Coronary artery (tissue), 2 donors: ENCODE data around the gene ZNF106.

ENCODE experiments used
- DNase-seq: peaks from one replicate; pipeline ENCODE4 v3.0.0-alpha.2; 2017; ENCODE audit warnings: low spot score
- H3K27ac ChIP-seq, 2 donors: fragments of 200-600 bp; sonication (generic); one replicate each; pipeline ENCODE4 v1.5.1; 2016 to 2019
- H3K4me3 ChIP-seq: fragments of 200-600 bp; sonication (generic); 2 replicates; pipeline ENCODE4 v1.5.1; 2016; ENCODE audit warnings: mild to moderate bottlenecking, moderate library complexity
- TF ChIP-seq, protein P1 (sequence below): fragments of 200-600 bp; sonication (generic); IDR thresholded peaks from one replicate; pipeline ENCODE4 v1.5.1; 2019; ENCODE audit warnings: antibody characterized with exemption

ZNF106 gene

GRCh38 chr15:42490671-42491538 lies at the start of gene ZNF106:
TSS of gene ZNF106 (minus strand) at chr15:42491141. CDS start at chr15:42472289, 18,852 bp downstream.
- peak; percentile 90 for DNase-seq
- TF ChIP-seq, protein P1, sequence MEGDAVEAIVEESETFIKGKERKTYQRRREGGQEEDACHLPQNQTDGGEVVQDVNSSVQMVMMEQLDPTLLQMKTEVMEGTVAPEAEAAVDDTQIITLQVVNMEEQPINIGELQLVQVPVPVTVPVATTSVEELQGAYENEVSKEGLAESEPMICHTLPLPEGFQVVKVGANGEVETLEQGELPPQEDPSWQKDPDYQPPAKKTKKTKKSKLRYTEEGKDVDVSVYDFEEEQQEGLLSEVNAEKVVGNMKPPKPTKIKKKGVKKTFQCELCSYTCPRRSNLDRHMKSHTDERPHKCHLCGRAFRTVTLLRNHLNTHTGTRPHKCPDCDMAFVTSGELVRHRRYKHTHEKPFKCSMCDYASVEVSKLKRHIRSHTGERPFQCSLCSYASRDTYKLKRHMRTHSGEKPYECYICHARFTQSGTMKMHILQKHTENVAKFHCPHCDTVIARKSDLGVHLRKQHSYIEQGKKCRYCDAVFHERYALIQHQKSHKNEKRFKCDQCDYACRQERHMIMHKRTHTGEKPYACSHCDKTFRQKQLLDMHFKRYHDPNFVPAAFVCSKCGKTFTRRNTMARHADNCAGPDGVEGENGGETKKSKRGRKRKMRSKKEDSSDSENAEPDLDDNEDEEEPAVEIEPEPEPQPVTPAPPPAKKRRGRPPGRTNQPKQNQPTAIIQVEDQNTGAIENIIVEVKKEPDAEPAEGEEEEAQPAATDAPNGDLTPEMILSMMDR = no peak
- Histone ChIP-seq H3K4me3 (peak within 1 kb of the TSS; percentile 99), H3K27ac (peak within 1 kb of the TSS; percentile 90 to 96)

DNA sequence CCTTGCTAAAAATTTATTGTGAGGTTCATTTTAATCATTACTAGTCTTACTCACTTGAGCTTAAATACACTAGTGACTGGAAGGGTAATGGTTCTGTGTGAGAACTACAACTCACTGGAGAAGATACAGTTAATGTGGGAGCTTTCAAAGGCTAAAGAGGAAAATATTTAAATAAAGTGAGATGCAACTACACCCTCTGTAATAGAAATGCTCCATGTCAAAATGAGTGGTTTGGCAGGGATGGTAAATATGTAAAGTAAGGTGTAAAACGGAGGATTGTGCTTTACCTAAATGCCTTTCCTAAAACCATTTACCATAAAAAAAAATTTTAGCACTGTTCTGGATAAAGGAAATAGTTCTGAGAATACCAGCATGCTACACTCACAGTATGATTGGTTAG lies 42.3 kb upstream of the ZNF106 start:
- Histone ChIP-seq H3K4me3 (no peak overlapping the region), H3K27ac (no peak overlapping the region)
- no peak for DNase-seq
- TF ChIP-seq, protein P1 = no peak

- Histone ChIP-seq H3K27ac (no peak overlapping the region), H3K4me3 (no peak overlapping the region)
- TF ChIP-seq, protein P1 = no peak
- no peak for DNase-seq
These were observed 38.0 kb upstream of the ZNF106 start for GRCh38 chr15:42528970-42529369.

DNA sequence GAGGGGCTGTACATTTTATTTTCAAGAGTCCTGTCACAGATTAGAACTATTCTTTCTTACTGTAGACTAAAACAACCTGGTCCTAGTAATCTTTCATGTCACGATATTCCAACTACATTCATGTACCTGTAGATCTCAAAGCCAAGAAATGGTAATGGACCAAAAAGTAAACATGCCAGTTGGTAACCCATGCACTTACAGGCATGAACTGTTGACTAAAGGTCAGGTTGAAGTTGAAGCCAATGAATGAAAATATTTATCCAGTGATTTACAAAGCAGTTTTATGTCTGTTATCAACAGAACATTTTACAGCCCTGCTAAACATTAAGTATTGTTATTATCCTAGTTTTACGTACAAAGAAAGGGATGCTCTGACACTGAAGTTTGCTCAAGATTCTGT lies 32.4 kb upstream of the ZNF106 start:
- Histone ChIP-seq H3K27ac (no peak overlapping the region), H3K4me3 (no peak overlapping the region)
- DNase-seq = no peak
- TF ChIP-seq, protein P1 = no peak

DNA sequence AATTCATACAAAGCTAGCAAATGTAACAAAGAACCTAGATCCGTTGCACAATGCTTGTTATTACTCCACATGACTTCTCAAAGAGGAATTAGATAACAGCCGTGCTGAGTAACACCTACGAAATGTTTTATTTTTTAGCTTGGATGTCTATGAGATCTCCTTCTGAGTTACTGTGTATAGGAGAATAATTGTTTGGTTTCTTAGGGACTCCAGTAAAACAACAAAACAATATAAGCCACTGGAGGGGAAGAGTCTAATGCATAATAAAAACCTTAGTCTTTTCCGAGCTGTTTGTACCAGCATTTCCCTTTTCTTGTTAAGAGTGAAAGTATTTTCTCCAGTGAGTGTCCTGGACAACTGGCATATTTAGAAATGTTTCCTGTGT lies 20.1 kb upstream of the ZNF106 start:
- H3K4me3 ChIP-seq = peak overlapping the region; percentile 47
- TF ChIP-seq, protein P1 = no peak
- DNase-seq = no peak
- H3K27ac ChIP-seq = peak overlapping the region; percentile 50 to 75

DNA sequence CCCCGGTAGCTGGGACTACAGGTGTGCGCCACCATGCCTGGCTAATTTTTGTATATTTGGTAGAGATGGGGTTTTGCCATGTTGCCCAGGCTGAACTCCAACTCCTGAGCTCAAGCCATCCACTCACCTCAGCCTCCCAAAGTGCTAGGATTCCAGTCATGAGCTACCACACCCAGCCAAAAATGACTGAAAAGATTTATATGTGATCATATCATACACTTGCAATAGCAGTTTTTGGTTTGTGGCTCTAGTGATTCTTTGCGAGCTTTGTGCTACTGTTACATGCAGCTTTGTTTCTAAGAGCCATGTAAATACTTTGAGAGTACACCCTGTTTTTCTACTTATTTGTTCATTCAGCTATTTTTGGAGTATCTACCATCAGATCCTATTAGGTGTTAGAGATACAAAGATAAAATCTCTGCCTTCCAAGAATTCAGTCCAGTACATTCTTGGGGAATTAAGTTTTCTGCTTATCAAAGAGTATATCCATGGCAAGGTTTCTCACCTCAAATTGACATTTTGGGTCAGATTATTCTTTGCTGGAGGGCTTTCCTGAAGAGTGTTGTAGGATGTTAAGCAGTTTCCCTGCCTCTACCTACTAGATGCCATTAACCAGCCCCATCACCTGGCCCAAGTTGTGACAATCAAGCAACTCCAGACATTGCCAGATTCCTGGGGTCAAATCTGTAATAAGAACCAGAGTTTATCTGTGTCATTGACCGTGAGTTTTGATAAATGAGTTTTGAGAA lies 19.5 kb upstream of the ZNF106 start:
- DNase-seq = no peak
- H3K4me3 ChIP-seq = peak overlapping the region; percentile 47
- TF ChIP-seq, protein P1 = no peak
- peak overlapping the region; percentile 50 to 75 for H3K27ac ChIP-seq
